Suprapubic skin (tissue), 4 donors: ENCODE measurements around the gene SRRM3.

ENCODE experiments used
- CTCF ChIP-seq, 2 donors: fragments of 200-600 bp in 1 of 2; fragments of 450-650 bp in 1 of 2; sonication (generic) in 1 of 2; IDR thresholded peaks; one replicate each; pipeline ENCODE4 v1.5.1; 2016 to 2019; ENCODE audit warnings: antibody characterized with exemption in 2 of 2, mild to moderate bottlenecking in 1 of 2, moderate library complexity in 1 of 2
- EP300 ChIP-seq: sonication (generic); formaldehyde crosslinking; IDR thresholded peaks from one replicate; pipeline ENCODE4 v1.6.1; 2017; ENCODE audit warnings: antibody characterized with exemption
- POLR2A ChIP-seq, 2 donors: fragments of 450-650 bp; IDR thresholded peaks; one replicate each; pipeline ENCODE4 v1.6.1; 2017; ENCODE audit warnings: antibody characterized with exemption in 2 of 2, mild to moderate bottlenecking in 2 of 2, moderate library complexity in 2 of 2
- POLR2AphosphoS5 ChIP-seq, 3 donors: sonication (generic); formaldehyde crosslinking; IDR thresholded peaks; one replicate each; pipeline ENCODE4 v1.6.1; 2017; ENCODE audit warnings: antibody characterized with exemption in 3 of 3

- TF ChIP-seq CTCF (IDR thresholded peaks at IDR 0.05) (no peak), POLR2A (IDR thresholded peaks at IDR 0.05) (no peak), POLR2AphosphoS5 (IDR thresholded peaks at IDR 0.05) (no peak), EP300 (no peak)
Observed at GRCh38 chr7:76222333-76222732, 20.6 kb downstream of the SRRM3 start.
